Measurements from ENCODE around the gene TAF1A.

- TF ChIP-seq POLR2AphosphoS5 (IDR thresholded peaks at IDR 0.05; ENCODE audit: low read depth) (no peak), CTCF (IDR thresholded peaks at IDR 0.05; ENCODE audit: insufficient read depth, low read length) (no peak), GABPA (IDR thresholded peaks at IDR 0.05; ENCODE audit: low read depth) (no peak), SPI1 (IDR thresholded peaks at IDR 0.05; ENCODE audit: borderline replicate concordance, low read depth) (no peak)
- TF ChIP-seq, protein P1, sequence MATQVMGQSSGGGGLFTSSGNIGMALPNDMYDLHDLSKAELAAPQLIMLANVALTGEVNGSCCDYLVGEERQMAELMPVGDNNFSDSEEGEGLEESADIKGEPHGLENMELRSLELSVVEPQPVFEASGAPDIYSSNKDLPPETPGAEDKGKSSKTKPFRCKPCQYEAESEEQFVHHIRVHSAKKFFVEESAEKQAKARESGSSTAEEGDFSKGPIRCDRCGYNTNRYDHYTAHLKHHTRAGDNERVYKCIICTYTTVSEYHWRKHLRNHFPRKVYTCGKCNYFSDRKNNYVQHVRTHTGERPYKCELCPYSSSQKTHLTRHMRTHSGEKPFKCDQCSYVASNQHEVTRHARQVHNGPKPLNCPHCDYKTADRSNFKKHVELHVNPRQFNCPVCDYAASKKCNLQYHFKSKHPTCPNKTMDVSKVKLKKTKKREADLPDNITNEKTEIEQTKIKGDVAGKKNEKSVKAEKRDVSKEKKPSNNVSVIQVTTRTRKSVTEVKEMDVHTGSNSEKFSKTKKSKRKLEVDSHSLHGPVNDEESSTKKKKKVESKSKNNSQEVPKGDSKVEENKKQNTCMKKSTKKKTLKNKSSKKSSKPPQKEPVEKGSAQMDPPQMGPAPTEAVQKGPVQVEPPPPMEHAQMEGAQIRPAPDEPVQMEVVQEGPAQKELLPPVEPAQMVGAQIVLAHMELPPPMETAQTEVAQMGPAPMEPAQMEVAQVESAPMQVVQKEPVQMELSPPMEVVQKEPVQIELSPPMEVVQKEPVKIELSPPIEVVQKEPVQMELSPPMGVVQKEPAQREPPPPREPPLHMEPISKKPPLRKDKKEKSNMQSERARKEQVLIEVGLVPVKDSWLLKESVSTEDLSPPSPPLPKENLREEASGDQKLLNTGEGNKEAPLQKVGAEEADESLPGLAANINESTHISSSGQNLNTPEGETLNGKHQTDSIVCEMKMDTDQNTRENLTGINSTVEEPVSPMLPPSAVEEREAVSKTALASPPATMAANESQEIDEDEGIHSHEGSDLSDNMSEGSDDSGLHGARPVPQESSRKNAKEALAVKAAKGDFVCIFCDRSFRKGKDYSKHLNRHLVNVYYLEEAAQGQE (IDR thresholded peaks at IDR 0.05; ENCODE audit: insufficient replicate concordance, low read depth): no peak
Measured at GRCh38 chr1:222523852-222524251, 65.9 kb downstream of the TAF1A start.
